Endothelial cell of umbilical vein (primary cell): ENCODE results near the gene UCHL1. TPM values are rescaled to one million over a fixed set of nuclear protein-coding genes. Genes with fewer than 3 reads are reported as not detected.

ENCODE experiments used
- BruUV-seq: library from RNA; stranded (reverse); fragments of 400-500 nt; replicated peaks from 2 replicates; lab custom pipeline; 2021; lab: Mats Ljungman, UMichigan
- CTCF ChIA-PET: fragments of 300-600, 350-600 bp; sonication (Branson Sonifier 250); formaldehyde crosslinking; loops from one replicate; lab custom pipeline; 2021; ENCODE audit warnings: antibody characterized with exemption, inconsistent platforms; lab: Charles Lee
- POLR2A ChIA-PET: fragments of 300-600, 350-600 bp; sonication (Branson Sonifier 250); formaldehyde crosslinking; loops from one replicate; lab custom pipeline; 2021; ENCODE audit warnings: antibody characterized with exemption, inconsistent platforms; lab: Charles Lee
- DNase-seq: peaks from one replicate; pipeline ENCODE4 v3.0.0-alpha.2; 2011; ENCODE audit warnings: low read depth, low spot score
- FAIRE-seq: peaks from 2 replicates; lab custom pipeline; 2011; peaks lifted over from hg19 to GRCh38; lab: Jason Lieb, UNC
- H2AFZ ChIP-seq: 2 replicates; pipeline ENCODE4 v1.6.0; 2012; ENCODE audit warnings: low read depth, low read length, control low read depth, inconsistent platforms
- H3K27ac ChIP-seq: 2 replicates; pipeline ENCODE4 v1.5.1; 2011; ENCODE audit warnings: low read depth, mild to moderate bottlenecking, control low read depth, low read length, moderate library complexity; ENCODE audit not compliant: insufficient read depth
- H3K27me3 ChIP-seq, 2 experiments: 2 replicates each; pipeline versions ENCODE4 v1.6.0 to v1.6.1; 2011; ENCODE audit warnings: low read length in 2 of 2, mixed read lengths in 1 of 2; ENCODE audit not compliant: control insufficient read depth in 2 of 2, insufficient read depth in 2 of 2
- H3K36me3 ChIP-seq, 2 experiments: 2 replicates in 1 of 2; 3 replicates in 1 of 2; pipeline ENCODE4 v1.5.1; 2011; ENCODE audit warnings: low read length in 2 of 2, mild to moderate bottlenecking in 1 of 2, moderate library complexity in 1 of 2; ENCODE audit not compliant: control insufficient read depth in 2 of 2, insufficient read depth in 2 of 2; ENCODE audit errors: extremely low read depth in 1 of 2
- H3K4me1 ChIP-seq: 3 replicates; pipeline ENCODE4 v1.5.1; 2011; ENCODE audit warnings: mild to moderate bottlenecking, low read length; ENCODE audit not compliant: control insufficient read depth, insufficient read depth; ENCODE audit errors: extremely low read depth
- H3K4me2 ChIP-seq: 2 replicates; pipeline ENCODE4 v1.6.1; 2011; ENCODE audit warnings: low read length, control low read depth, mixed read lengths; ENCODE audit not compliant: insufficient read depth
- H3K4me3 ChIP-seq, 3 experiments: fragments of 200-600 bp in 1 of 3; sonication (generic), shearing (Covaris generic) in 1 of 3; replicated peaks in 1 of 3; 2 replicates each; pipeline ENCODE4 v1.5.1; 2011 to 2016; ENCODE audit warnings: control low read depth in 3 of 3, low read length in 3 of 3, mild to moderate bottlenecking in 2 of 3, inconsistent platforms in 1 of 3, low read depth in 1 of 3, moderate library complexity in 1 of 3; ENCODE audit not compliant: insufficient read depth in 1 of 3
- H3K79me2 ChIP-seq: 2 replicates; pipeline ENCODE4 v1.6.0; 2012; ENCODE audit warnings: low read length, inconsistent platforms; ENCODE audit not compliant: control insufficient read depth, insufficient read depth
- H3K9ac ChIP-seq: replicated peaks from 2 replicates; pipeline ENCODE3; 2011; ENCODE audit warnings: low read length, control low read depth; ENCODE audit not compliant: insufficient read depth; ENCODE audit errors: extremely low read depth
- H3K9me1 ChIP-seq: replicated peaks from 3 replicates; pipeline ENCODE4 v1.6.0; 2011; ENCODE audit warnings: mild to moderate bottlenecking, low read length; ENCODE audit not compliant: control insufficient read depth, insufficient read depth; ENCODE audit errors: extremely low read depth
- H3K9me3 ChIP-seq: replicated peaks from 2 replicates; pipeline ENCODE4 v1.5.1; 2012; ENCODE audit warnings: low read length, inconsistent platforms; ENCODE audit not compliant: control insufficient read depth, insufficient read depth
- H4K20me1 ChIP-seq: replicated peaks from 2 replicates; pipeline ENCODE3; 2011; ENCODE audit warnings: mild to moderate bottlenecking, low read length; ENCODE audit not compliant: control insufficient read depth, insufficient read depth; ENCODE audit errors: extremely low read depth
- EZH2 ChIP-seq: IDR thresholded peaks from 2 replicates; pipeline ENCODE4 v1.6.1; 2012; ENCODE audit warnings: borderline replicate concordance, low read depth, mild to moderate bottlenecking, moderate library complexity, low read length, inconsistent platforms; ENCODE audit not compliant: severe bottlenecking
- FOS ChIP-seq: IDR thresholded peaks from 2 replicates; pipeline ENCODE4 v1.6.1; 2011; ENCODE audit warnings: mild to moderate bottlenecking, low read length, moderate library complexity, borderline replicate concordance; ENCODE audit not compliant: insufficient read depth
- GATA2 ChIP-seq: IDR thresholded peaks from 2 replicates; pipeline ENCODE4 v1.7.0; 2011; ENCODE audit warnings: low read depth, mild to moderate bottlenecking, moderate library complexity, mixed read lengths, low read length; ENCODE audit not compliant: insufficient read length, insufficient read depth
- JUN ChIP-seq: IDR thresholded peaks from 2 replicates; pipeline ENCODE4 v1.6.1; 2011; ENCODE audit warnings: borderline replicate concordance, low read depth; ENCODE audit not compliant: insufficient read length, insufficient read depth
- MYC ChIP-seq: IDR thresholded peaks from one replicate; pipeline ENCODE4 v1.6.1; 2011; ENCODE audit warnings: mild to moderate bottlenecking, low read depth, low read length
- POLR2A ChIP-seq: IDR thresholded peaks from 2 replicates; pipeline ENCODE4 v1.6.1; 2012; ENCODE audit warnings: low read depth, mild to moderate bottlenecking, control low read depth, low read length
- POLR2AphosphoS5 ChIP-seq: IDR thresholded peaks from 2 replicates; pipeline ENCODE4 v1.6.1; 2012; ENCODE audit warnings: low read depth, mild to moderate bottlenecking, control low read depth, low read length, moderate library complexity; ENCODE audit not compliant: insufficient read depth
- dilution Hi-C: fragments of 300-500 bp; cut with MboI; formaldehyde crosslinking; loops from one replicate; pipeline ENCODE4 v1.15.0; 2019; ENCODE audit warnings: low sequenced_read_pairs; ENCODE audit not compliant: extremely low pct_ligation_motif_present
- intact Hi-C: fragments of 100-400 bp; cut with micrococcal nuclease; formaldehyde crosslinking; loops from one replicate; pipeline ENCODE4 v1.10.0; 2022
- polyA plus RNA-seq, 4 experiments: library from polyadenylated mRNA; depleted of rRNA in 3 of 4; stranded (reverse) in 3 of 4; unstranded in 1 of 4; fragments of >200 nt; gene quantifications; 2 replicates each; pipeline versions ENCODE4 v1.2.1 to v1.2.3, GENCODE V29; 2011 to 2012; ENCODE audit warnings: missing spikeins in 1 of 4
- total RNA-seq: library from RNA; stranded (reverse); gene quantifications from 2 replicates; pipeline ENCODE4 v1.2.3, GENCODE V29; 2021
- TF ChIP-seq, protein P1 (sequence below): IDR thresholded peaks from 2 replicates; pipeline ENCODE4 v1.6.1; 2011; ENCODE audit not compliant: insufficient read depth, insufficient read length
- TF ChIP-seq, protein P2 (sequence below), 2 donors: IDR thresholded peaks; 1 replicate in 1 of 2; 2 replicates in 1 of 2; pipeline ENCODE4 v1.5.1; 2011; ENCODE audit warnings: low read length in 2 of 2, mild to moderate bottlenecking in 2 of 2, moderate library complexity in 2 of 2, control low read depth in 1 of 2, inconsistent platforms in 1 of 2, low read depth in 1 of 2; ENCODE audit not compliant: insufficient read depth in 1 of 2; ENCODE audit errors: extremely low read depth in 1 of 2

UCHL1 gene
- total and polyA plus RNA-seq, 2 donors (not counting 3 experiments of a cell fraction or from before 2014, with no cell fraction given), result 501 to 1,128 TPM

DNA sequence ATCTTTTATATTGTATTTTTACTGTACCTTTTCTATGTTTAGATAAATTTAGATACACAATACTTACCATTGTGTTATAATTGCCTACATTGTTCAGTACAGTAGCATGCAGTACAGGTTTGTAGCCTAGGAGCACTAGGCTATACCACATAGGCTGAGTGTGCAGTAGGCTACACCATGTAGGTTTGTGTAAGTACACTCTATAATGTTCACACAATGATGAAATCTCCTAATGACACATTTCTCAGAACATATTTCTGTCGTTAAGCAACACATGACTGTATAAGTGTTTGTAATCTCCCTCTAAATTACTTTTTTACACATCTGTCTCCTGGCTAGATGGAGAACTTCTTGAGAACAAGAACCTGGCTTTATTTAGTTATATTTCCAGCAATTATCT is 40.3 kb downstream of the UCHL1 start:
- H4K20me1 ChIP-seq, result no peaks in the 10 kb centered on the region
- no peak overlapping the region for H3K4me2 ChIP-seq
- DNase-seq (no peak), FAIRE-seq (no peak)
- no peak overlapping the region for H3K9ac ChIP-seq
- no peaks in the 10 kb centered on the region for H3K36me3 ChIP-seq
- ChIA-PET POLR2A (no interaction called here), CTCF (interaction anchor here (0.7 kb wide), 1 partner anchor 351 kb away, joined by 4 read pairs; no protein-coding TSS in a partner anchor)
- no peak overlapping the region for H3K4me3 ChIP-seq
- peaks cover 2% of the 10 kb centered on the region for H3K9me3 ChIP-seq
- no peak for TF ChIP-seq POLR2A
- no peak for TF ChIP-seq MYC
- TF ChIP-seq FOS, result no peak
- TF ChIP-seq POLR2AphosphoS5, result no peak
- no peak for TF ChIP-seq JUN
- TF ChIP-seq, protein P1, sequence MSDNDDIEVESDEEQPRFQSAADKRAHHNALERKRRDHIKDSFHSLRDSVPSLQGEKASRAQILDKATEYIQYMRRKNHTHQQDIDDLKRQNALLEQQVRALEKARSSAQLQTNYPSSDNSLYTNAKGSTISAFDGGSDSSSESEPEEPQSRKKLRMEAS, result no peak
- TF ChIP-seq, protein P2, sequence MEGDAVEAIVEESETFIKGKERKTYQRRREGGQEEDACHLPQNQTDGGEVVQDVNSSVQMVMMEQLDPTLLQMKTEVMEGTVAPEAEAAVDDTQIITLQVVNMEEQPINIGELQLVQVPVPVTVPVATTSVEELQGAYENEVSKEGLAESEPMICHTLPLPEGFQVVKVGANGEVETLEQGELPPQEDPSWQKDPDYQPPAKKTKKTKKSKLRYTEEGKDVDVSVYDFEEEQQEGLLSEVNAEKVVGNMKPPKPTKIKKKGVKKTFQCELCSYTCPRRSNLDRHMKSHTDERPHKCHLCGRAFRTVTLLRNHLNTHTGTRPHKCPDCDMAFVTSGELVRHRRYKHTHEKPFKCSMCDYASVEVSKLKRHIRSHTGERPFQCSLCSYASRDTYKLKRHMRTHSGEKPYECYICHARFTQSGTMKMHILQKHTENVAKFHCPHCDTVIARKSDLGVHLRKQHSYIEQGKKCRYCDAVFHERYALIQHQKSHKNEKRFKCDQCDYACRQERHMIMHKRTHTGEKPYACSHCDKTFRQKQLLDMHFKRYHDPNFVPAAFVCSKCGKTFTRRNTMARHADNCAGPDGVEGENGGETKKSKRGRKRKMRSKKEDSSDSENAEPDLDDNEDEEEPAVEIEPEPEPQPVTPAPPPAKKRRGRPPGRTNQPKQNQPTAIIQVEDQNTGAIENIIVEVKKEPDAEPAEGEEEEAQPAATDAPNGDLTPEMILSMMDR (IDR thresholded peaks at IDR 0.05; ENCODE audit: extremely low read depth in 1 of 2, insufficient read depth in 1 of 2, low read depth in 1 of 2, low read length in 2 of 2), result no peak
- TF ChIP-seq EZH2, result no peak
- no peak for TF ChIP-seq GATA2
- dilution Hi-C loops (no loop called here), intact Hi-C loops (no loop called here)
- no TSS peak for BruUV-seq
- no peak overlapping the region for H3K27ac ChIP-seq
- H2AFZ ChIP-seq, result no peak overlapping the region
- no peaks in the 10 kb centered on the region for H3K4me1 ChIP-seq
- no peaks in the 10 kb centered on the region for H3K9me1 ChIP-seq
- no peaks in the 10 kb centered on the region for H3K79me2 ChIP-seq
- H3K27me3 ChIP-seq, result peaks cover 3 to 6% of the 10 kb centered on the region in 2 experiments
